Small intestine (tissue), 7 donors: ENCODE data around the gene WDFY2. TPM values are rescaled to one million over a fixed set of nuclear protein-coding genes. Genes with fewer than 3 reads are reported as not detected.
A peak's percentile ranks its signal among the peaks of the same experiment; 100 is the strongest.

Experiments
- DNase-seq, 2 donors: peaks; one replicate each; pipeline versions ENCODE4 v3.0.0 to v3.0.0-alpha.2; 2013
- FAIRE-seq: peaks from 2 replicates; lab custom pipeline; 2012; peaks lifted over from hg19 to GRCh38; lab: Jason Lieb, UNC
- H3K27ac ChIP-seq, 3 donors: one replicate each; pipeline ENCODE4 v1.5.1; 2013; ENCODE audit warnings: low read length in 2 of 3, mild to moderate bottlenecking in 2 of 3, control low read depth in 1 of 3, inconsistent platforms in 1 of 3, low read depth in 1 of 3, moderate library complexity in 1 of 3
- H3K27me3 ChIP-seq, 3 donors: one replicate each; pipeline ENCODE4 v1.6.1; 2013; ENCODE audit warnings: low read length in 3 of 3, inconsistent platforms in 1 of 3; ENCODE audit not compliant: control insufficient read depth in 3 of 3, insufficient read depth in 3 of 3
- H3K36me3 ChIP-seq, 3 donors: one replicate each; pipeline ENCODE4 v1.6.1; 2013; ENCODE audit warnings: low read length in 3 of 3, inconsistent platforms in 1 of 3, low read depth in 1 of 3, mild to moderate bottlenecking in 1 of 3, moderate library complexity in 1 of 3; ENCODE audit not compliant: control insufficient read depth in 3 of 3, insufficient read depth in 2 of 3
- H3K4me1 ChIP-seq, 3 donors: one replicate each; pipeline ENCODE4 v1.6.1; 2013; ENCODE audit warnings: low read length in 2 of 3, inconsistent platforms in 1 of 3, low read depth in 1 of 3, mild to moderate bottlenecking in 1 of 3, moderate library complexity in 1 of 3; ENCODE audit not compliant: control insufficient read depth in 3 of 3, insufficient read depth in 2 of 3
- H3K4me3 ChIP-seq, 3 donors: one replicate each; pipeline ENCODE4 v1.5.1; 2013; ENCODE audit warnings: low read length in 3 of 3, control low read depth in 1 of 3, inconsistent platforms in 1 of 3, low read depth in 1 of 3, mild to moderate bottlenecking in 1 of 3, moderate library complexity in 1 of 3
- H3K9me3 ChIP-seq, 2 donors: one replicate each; pipeline ENCODE4 v1.6.1; 2013; ENCODE audit warnings: low read depth in 1 of 2, low read length in 1 of 2; ENCODE audit not compliant: control insufficient read depth in 2 of 2, insufficient read depth in 1 of 2
- WGBS, 3 donors: extraction: QIAGEN DNeasy Blood & Tissue Kit; methylation state at CpG; one replicate each; pipeline ENCODE4 v1.1.7; 2013; 5-methylcytosine and 5-hydroxymethylcytosine counted together
- polyA plus RNA-seq, 4 donors: library from polyadenylated mRNA; stranded (reverse) in 3 of 4; unstranded in 1 of 4; fragments of 200-250 nt in 3 of 4; fragments of 120-200 nt in 1 of 4; gene quantifications; one replicate each; pipeline versions ENCODE4 v1.2.1 to v1.2.3, GENCODE V29; 2013
- donor health status: healthy with polysubstance abuse.
- donor health status: control.
- donor health status: control.
- donor health status: Bipolar disorder and iron deficiency.
- donor health status: healthy.

The WDFY2 gene
- polyA plus RNA-seq, 4 donors: 0.81 to 5.4 (median 1.7) TPM

DNA sequence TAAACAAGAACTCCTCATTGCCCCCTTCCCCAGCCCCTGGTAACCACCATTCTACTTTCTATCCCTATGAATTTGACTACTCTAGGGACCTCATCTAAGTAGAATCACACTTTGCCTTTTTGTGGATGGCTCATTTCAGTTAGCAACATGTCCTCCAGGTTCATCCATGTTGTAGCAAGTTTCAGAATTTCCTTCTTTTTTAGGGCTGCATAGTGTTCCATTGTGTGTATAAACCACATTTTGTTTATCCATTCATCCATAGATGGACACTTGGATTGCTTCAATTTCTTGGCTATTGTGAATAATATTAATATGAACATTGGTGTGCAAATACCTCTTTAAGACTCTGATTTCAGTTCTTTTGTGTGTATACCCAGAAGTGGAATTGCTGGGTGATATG, 224.5 kb downstream of the WDFY2 start:
- Histone ChIP-seq H3K27ac (no peak overlapping the region), H3K27me3 (no peaks in the 10 kb centered on the region), H3K4me1 (peaks cover 0 to 10% (median 2%) of the 10 kb centered on the region in 3 donors), H3K4me3 (no peak overlapping the region), H3K9me3 (no peaks in the 10 kb centered on the region), H3K36me3 (no peaks in the 10 kb centered on the region)
- DNase-seq (no peak), FAIRE-seq (no peak)

DNA sequence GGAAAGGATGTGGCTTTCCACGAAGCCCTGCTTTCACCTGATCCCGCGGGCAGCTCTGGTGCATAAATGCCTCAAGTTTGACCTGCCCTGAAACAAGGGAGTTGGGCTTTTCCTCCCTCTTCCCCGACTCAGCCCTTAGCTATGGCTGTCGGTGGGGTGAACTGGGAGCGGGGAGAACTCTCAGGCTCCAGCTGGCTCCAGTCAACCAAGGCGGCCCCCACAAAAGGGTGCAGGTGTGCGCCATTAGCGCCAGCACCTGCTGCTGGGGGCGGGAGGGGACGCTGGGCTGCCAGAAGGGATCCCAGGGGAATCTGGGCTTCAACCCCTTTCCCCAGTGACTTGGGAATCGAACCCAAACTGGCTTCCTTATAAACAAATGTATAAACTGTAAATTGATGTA, 226.8 kb downstream of the WDFY2 start:
- DNase-seq (no peak), FAIRE-seq (no peak)
- H3K9me3 ChIP-seq: no peaks in the 10 kb centered on the region
- peaks cover 0 to 8% (median 0%) of the 10 kb centered on the region in 3 donors for H3K4me1 ChIP-seq
- H3K36me3 ChIP-seq: no peaks in the 10 kb centered on the region
- H3K4me3 ChIP-seq: no peak overlapping the region
- WGBS, 3 donors: 77 to 82% (median 80%) methylated on average over 12 of the region's 12 CpGs
- H3K27me3 ChIP-seq: no peaks in the 10 kb centered on the region
- H3K27ac ChIP-seq: no peak overlapping the region

DNA sequence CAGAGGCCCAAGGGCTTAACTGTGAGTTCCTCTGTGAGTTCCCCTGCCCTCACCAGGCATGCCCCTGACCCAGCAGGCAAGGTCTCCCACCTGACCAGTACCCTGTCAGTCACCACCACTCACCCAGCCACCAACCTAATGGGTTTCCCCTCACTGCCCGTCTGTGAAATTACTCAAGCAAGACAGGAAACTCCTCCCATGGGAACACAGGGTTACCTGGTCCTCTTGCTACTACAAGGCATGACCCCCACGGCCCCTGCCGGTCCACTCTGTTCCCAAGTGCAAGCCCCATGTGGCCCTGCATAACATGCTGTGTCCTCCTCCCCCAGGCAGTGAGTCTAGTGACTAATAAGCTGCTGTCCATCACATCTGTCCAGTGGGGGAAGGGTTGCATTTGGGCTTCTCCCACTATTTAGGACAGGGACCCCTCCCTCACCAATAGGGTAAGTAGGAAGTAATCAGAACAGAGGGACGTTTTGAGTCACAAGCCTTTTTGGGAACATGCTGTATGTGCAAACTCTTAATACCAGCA, 227.7 kb downstream of the WDFY2 start:
- no peaks in the 10 kb centered on the region for H3K36me3 ChIP-seq
- H3K4me3 ChIP-seq: no peak overlapping the region
- 52 to 75% (median 74%) methylated on average over 4 of the region's 4 CpGs for WGBS, 3 donors
- no peaks in the 10 kb centered on the region for H3K9me3 ChIP-seq
- no peak overlapping the region for H3K27ac ChIP-seq
- FAIRE-seq (no peak), DNase-seq (no peak)
- H3K4me1 ChIP-seq: peaks cover 0 to 8% (median 0%) of the 10 kb centered on the region in 3 donors
- peaks cover 0 to 5% (median 0%) of the 10 kb centered on the region in 3 donors for H3K27me3 ChIP-seq

DNA sequence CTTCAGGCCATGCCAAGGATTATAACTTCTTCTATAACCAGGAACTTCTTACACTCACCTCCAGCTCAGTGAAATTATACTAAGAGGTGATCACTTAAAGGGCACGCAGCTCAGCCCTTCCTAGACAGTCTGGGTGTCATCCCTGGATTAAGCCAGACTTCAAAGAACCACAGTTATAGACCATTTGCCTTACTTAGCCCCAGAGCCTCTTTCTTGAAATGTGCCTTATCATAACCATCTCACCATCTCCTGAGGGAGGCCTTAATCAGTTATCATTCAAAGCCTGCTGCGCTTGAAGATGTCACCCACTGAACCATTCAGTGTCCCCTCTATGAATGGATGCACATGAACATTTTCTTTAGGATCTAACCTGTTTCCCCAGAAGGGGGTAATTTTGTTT, 229.8 kb downstream of the WDFY2 start:
- 94 to 99% (median 97%) methylated on average over 2 of the region's 2 CpGs for WGBS, 3 donors
- no peak for FAIRE-seq
- H3K9me3 ChIP-seq: no peaks in the 10 kb centered on the region

DNA sequence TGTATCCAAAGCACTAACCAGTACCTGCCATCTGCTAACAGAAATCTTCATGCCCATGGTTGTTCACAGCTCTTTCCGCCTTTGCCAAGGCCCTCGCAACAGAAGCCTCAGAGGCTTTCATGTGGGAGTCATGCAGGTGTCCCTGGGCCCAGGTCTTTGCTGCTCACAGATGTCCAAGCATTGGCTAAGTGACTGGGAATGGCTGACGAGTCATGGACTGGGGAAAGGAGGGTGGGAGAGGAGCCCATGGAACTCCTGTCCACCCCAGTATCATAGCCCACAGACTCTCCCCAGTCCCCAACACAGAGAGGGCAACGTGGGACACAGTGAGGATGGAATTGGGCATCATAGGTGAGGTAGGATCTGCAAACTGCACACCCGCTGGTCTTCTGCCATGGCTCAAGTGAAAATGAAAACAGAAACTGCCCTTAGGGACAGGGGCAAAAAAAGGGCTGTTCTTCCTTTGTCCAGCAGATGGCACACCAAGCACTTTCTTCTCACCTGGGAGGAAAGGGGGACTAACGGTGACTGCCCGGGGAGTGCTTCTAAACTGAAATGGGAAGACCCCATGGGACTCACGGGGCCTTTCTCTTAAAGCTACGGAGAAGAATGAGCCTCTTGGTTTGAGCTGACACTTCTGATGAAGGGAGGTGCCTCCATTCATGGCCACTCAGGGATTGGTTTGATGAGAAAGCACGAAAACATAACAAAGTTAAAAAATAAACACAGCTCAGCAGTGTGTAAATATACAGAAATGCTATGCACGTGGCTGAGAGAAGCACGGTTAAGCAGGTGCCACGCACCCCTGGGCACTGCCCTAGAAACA, 230.8 kb downstream of the WDFY2 start:
- no peaks in the 10 kb centered on the region for H3K9me3 ChIP-seq
- peaks cover 0 to 8% (median 0%) of the 10 kb centered on the region in 3 donors for H3K4me1 ChIP-seq
- peaks cover 0 to 7% (median 0%) of the 10 kb centered on the region in 3 donors for H3K27me3 ChIP-seq
- 20 to 25% (median 24%) methylated on average over 13 of the region's 13 CpGs for WGBS, 3 donors
- DNase-seq (peak; percentile 82 to 87), FAIRE-seq (no peak)
- peak overlapping the region in 1 of 3 donors; percentile 23 for H3K4me3 ChIP-seq
- no peak overlapping the region for H3K27ac ChIP-seq
- H3K36me3 ChIP-seq: no peaks in the 10 kb centered on the region

More for the DNA sequence above, 229.8 kb downstream of the WDFY2 start:
- peaks cover 0 to 8% (median 0%) of the 10 kb centered on the region in 3 donors for H3K4me1 ChIP-seq
- H3K27me3 ChIP-seq: peaks cover 0 to 7% (median 0%) of the 10 kb centered on the region in 3 donors
- DNase-seq: no peak
- no peaks in the 10 kb centered on the region for H3K36me3 ChIP-seq
- H3K27ac ChIP-seq: no peak overlapping the region
- H3K4me3 ChIP-seq: no peak overlapping the region

DNA sequence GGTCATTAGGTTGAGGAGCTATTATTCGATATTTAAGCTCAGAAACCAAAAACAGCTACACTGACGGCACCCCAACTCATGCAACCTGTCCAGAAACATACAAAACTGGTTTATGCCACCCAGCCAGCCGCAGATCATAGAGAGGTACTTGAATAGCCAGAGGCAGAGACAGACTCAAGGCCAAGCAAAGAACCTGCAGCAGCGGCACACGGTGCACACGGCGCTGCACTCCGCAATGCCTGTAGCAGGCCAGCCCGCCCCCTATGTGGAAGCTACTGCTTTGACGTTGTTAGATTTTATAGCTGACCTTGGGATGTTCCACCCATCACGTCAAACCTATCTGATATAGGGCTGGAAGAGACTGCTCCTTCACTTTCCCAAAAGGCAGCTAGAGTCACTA, 231.6 kb downstream of the WDFY2 start:
- DNase-seq (no peak), FAIRE-seq (no peak)
- Histone ChIP-seq H3K9me3 (no peaks in the 10 kb centered on the region), H3K4me1 (peaks cover 0 to 8% (median 0%) of the 10 kb centered on the region in 3 donors), H3K36me3 (no peaks in the 10 kb centered on the region), H3K27ac (no peak overlapping the region), H3K4me3 (no peak overlapping the region), H3K27me3 (peaks cover 0 to 7% (median 0%) of the 10 kb centered on the region in 3 donors)
- 70 to 83% (median 70%) methylated on average over 11 of the region's 11 CpGs for WGBS, 3 donors

DNA sequence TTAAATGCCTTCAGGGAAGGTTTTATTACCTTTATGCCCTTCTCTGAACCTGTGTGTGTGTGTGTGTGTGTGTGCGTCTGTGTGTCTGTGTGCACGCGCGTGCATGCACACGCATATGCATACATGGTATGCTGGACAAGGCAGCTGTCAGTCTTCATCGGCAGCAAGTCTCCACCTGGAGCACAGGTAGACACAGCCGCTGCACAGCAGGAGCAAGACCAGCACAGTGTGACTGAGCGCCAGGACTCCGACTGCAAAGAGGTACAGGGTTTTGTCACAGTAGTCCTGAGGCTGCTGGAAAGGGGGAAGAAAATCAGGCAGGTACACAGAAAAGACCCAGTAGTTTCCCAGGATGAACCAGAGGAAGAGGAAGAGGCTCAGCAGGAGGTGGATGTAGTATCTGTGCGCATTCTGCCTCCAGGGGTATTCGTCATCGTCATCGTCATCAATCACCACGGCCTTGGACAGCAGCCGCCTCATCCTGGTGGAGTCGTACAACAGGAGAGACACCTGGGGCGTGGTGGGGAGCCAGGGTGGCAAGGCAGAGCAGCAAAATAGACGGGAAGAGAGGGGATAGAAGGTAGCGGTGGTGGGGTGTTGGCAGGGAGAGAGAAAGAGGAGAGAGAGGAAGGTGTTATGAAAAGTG, 232.5 kb downstream of the WDFY2 start:
- FAIRE-seq (no peak), DNase-seq (no peak)
- no peaks in the 10 kb centered on the region for H3K9me3 ChIP-seq
- peaks cover 0 to 8% (median 0%) of the 10 kb centered on the region in 3 donors for H3K4me1 ChIP-seq
- no peaks in the 10 kb centered on the region for H3K36me3 ChIP-seq
- no peak overlapping the region for H3K27ac ChIP-seq
- no peak overlapping the region for H3K4me3 ChIP-seq
- WGBS, 3 donors: 79 to 83% (median 83%) methylated on average over 19 of the region's 19 CpGs
- peaks cover 0 to 7% (median 0%) of the 10 kb centered on the region in 3 donors for H3K27me3 ChIP-seq
